Measurements from ENCODE around the gene CFAP99. TPM values are rescaled to one million over a fixed set of nuclear protein-coding genes. Genes with fewer than 3 reads are reported as not detected.

CFAP99 gene
- polyA plus RNA-seq, 1 donor: 0.09 TPM

DNA sequence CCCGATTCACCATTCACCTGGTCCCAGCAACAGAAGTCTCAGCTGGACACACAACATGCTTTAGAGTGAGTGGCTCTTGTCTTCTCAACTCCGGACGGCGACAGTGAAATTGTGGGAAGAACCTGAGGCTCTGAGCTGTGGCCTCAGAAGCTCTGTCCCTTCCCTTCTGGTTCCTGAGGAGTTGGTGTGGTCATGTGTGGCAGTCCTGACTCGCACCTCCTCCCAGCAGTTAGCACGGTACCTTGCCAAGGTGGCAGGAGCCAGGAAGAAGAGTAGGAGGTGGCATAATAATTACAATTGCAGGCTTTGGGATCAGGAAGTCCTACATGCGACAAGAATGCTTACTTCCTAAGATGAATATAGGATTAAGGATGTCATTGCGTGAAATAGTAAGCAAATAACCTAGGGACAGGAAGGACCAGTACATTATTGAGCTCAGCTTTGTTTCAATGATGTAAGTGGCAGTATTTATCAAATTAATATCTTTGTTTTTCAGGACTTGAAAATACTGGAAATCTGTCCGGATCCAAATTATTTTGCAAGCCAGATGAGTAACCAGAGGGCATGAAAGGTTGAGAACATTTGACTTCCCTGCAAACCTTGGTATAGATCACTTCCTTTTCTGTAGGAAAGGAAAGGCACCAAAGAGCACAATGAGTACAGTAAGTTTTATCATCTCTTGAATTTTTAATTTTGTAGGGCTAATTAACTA lies 71.2 kb downstream of the CFAP99 start:
- Histone ChIP-seq H3K4me3 (ENCODE audit: low read length) (no peak overlapping the region), H3K36me3 (ENCODE audit: control insufficient read depth, insufficient read depth, low read length) (peaks cover 35% of the 10 kb centered on the region), H3K27ac (ENCODE audit: low read length) (no peak overlapping the region), H3K4me1 (ENCODE audit: control insufficient read depth, insufficient read depth, low read length) (no peaks in the 10 kb centered on the region), H3K9me3 (ENCODE audit: control insufficient read depth, low read depth, low read length) (no peaks in the 10 kb centered on the region), H3K27me3 (ENCODE audit: control insufficient read depth, insufficient read depth, low read length) (no peaks in the 10 kb centered on the region)
- no peak for DNase-seq
- 100% methylated on average over 2 of the region's 9 CpGs for WGBS (ENCODE audit: insufficient coverage, low lambda C conversion rate)

DNA sequence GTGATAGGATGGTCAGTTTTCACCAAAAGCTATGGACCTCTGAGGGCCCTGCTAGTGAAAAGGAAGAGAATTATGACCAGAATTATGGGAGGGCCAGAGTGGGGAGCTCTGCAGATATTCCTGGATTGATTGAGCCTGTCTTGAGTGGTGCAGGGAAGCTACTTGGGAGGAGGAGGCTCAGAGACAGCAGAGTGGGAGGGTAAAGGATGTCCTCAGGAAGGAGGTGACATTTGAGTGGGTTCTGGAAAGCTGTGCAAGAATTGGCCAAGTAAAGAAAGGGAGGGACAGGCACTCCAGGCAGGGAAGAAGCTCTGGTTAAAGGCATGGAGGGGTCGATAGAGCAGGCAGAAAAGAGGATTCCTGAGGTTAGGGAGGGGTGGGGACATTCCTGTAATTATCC lies 74.2 kb downstream of the CFAP99 start:
- H3K4me1 ChIP-seq (ENCODE audit: control insufficient read depth, insufficient read depth, low read length): no peaks in the 10 kb centered on the region
- DNase-seq: no peak
- H3K27ac ChIP-seq (ENCODE audit: low read length): no peak overlapping the region
- H3K36me3 ChIP-seq (ENCODE audit: control insufficient read depth, insufficient read depth, low read length): peaks cover 53% of the 10 kb centered on the region
- no peaks in the 10 kb centered on the region for H3K27me3 ChIP-seq (ENCODE audit: control insufficient read depth, insufficient read depth, low read length)
- WGBS (ENCODE audit: insufficient coverage, low lambda C conversion rate): no CpG with 5 or more reads among the region's 1 CpG
- H3K4me3 ChIP-seq (ENCODE audit: low read length): no peak overlapping the region
- no peaks in the 10 kb centered on the region for H3K9me3 ChIP-seq (ENCODE audit: control insufficient read depth, low read depth, low read length)

DNA sequence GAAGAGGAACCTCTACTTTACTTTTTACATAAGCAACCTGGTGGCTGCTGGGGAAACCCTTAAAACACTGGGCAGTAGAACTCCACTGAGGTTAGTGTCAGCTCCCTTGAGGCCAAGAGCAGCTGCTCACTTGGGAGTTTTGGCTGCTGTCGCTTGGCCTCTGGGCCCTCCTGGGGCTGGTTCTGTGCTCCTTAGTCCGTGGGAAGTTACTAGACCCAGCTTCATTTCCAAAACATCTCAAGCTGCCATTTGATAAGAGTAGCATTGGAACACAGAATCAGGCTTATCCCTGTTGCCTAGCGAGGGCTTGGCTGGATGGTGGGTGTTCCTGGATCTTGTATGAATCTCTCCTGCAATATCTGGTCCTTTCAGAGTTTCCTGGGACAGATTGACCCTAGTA lies 76.2 kb downstream of the CFAP99 start:
- no peaks in the 10 kb centered on the region for H3K4me1 ChIP-seq (ENCODE audit: control insufficient read depth, insufficient read depth, low read length)
- H3K27ac ChIP-seq (ENCODE audit: low read length): no peak overlapping the region
- H3K36me3 ChIP-seq (ENCODE audit: control insufficient read depth, insufficient read depth, low read length): peaks cover 63% of the 10 kb centered on the region
- H3K9me3 ChIP-seq (ENCODE audit: control insufficient read depth, low read depth, low read length): no peaks in the 10 kb centered on the region
- no CpG with 5 or more reads among the region's 3 CpGs for WGBS (ENCODE audit: insufficient coverage, low lambda C conversion rate)
- H3K4me3 ChIP-seq (ENCODE audit: low read length): no peak overlapping the region
- no peaks in the 10 kb centered on the region for H3K27me3 ChIP-seq (ENCODE audit: control insufficient read depth, insufficient read depth, low read length)
- DNase-seq: no peak

DNA sequence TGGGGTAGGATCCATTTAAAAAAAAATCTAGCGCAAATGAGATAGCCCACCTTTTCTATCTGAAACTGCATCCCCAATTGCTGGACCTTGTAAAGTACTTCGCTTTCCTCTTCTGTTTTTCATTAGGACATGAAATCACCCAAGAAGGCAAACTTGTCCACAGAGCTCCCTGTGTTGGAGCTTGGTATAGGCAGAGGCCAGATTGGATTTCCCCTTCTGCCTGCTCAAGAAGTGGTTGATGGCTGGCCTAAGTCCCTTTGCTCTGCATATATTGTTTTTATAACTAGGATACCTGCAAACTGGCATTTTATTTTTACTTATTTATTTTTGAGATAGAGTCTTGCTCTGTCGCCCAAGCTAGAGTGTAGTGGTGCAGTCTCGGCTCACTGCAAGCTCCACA lies 78.6 kb downstream of the CFAP99 start:
- H3K27ac ChIP-seq (ENCODE audit: low read length): no peak overlapping the region
- WGBS (ENCODE audit: insufficient coverage, low lambda C conversion rate): no CpG with 5 or more reads among the region's 4 CpGs

DNA sequence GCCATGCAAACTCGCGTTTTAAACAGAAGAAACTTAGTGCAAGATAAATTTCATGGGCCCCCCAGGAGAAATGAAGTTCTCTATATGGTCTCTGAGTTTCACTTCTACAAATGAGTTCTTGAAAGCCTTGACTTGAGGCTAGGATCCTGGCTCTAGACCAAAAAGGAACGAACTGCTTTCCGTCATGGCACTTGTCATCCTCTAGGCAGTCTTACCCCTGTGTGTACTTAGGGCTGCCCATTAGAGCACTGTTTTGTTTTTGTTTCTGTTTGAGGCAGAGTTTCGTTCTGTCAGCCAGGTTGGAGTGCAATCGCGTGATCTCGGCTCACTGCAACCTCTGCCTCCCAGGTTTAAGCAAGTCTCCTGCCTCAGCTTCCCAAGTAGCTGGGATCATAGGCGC lies 79.2 kb downstream of the CFAP99 start:
- no peaks in the 10 kb centered on the region for H3K27me3 ChIP-seq (ENCODE audit: control insufficient read depth, insufficient read depth, low read length)
- WGBS (ENCODE audit: insufficient coverage, low lambda C conversion rate): no CpG with 5 or more reads among the region's 9 CpGs
- no peaks in the 10 kb centered on the region for H3K4me1 ChIP-seq (ENCODE audit: control insufficient read depth, insufficient read depth, low read length)
- DNase-seq: no peak
- H3K36me3 ChIP-seq (ENCODE audit: control insufficient read depth, insufficient read depth, low read length): peaks cover 65% of the 10 kb centered on the region
- H3K4me3 ChIP-seq (ENCODE audit: low read length): no peak overlapping the region
- no peak overlapping the region for H3K27ac ChIP-seq (ENCODE audit: low read length)
- no peaks in the 10 kb centered on the region for H3K9me3 ChIP-seq (ENCODE audit: control insufficient read depth, low read depth, low read length)

More for the DNA sequence above, 78.6 kb downstream of the CFAP99 start:
- peaks cover 69% of the 10 kb centered on the region for H3K36me3 ChIP-seq (ENCODE audit: control insufficient read depth, insufficient read depth, low read length)
- no peak overlapping the region for H3K4me3 ChIP-seq (ENCODE audit: low read length)
- DNase-seq: no peak
- H3K9me3 ChIP-seq (ENCODE audit: control insufficient read depth, low read depth, low read length): no peaks in the 10 kb centered on the region
- no peaks in the 10 kb centered on the region for H3K27me3 ChIP-seq (ENCODE audit: control insufficient read depth, insufficient read depth, low read length)
- no peaks in the 10 kb centered on the region for H3K4me1 ChIP-seq (ENCODE audit: control insufficient read depth, insufficient read depth, low read length)

DNA sequence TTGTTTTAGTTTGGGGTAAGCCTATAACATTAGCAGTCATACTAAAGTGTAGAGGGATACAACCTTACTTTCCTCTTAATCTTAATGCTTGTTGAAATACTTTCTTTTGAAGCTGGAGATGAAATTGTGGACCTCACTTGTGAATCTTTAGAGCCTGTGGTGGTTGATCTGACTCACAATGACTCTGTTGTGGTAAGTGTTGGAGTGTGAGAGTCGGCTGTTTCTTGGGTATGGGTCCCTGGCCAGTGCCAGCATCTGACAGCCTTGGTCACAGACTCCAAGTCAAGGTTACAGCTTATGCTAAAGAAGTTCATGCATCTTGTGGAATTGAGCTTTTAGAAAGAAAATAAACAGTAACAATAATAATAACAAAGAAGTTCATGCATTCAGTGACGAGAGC lies 81.8 kb downstream of the CFAP99 start:
- H3K27me3 ChIP-seq (ENCODE audit: control insufficient read depth, insufficient read depth, low read length): no peaks in the 10 kb centered on the region
- no peak for DNase-seq
- no peaks in the 10 kb centered on the region for H3K4me1 ChIP-seq (ENCODE audit: control insufficient read depth, insufficient read depth, low read length)
- no peak overlapping the region for H3K4me3 ChIP-seq (ENCODE audit: low read length)
- H3K36me3 ChIP-seq (ENCODE audit: control insufficient read depth, insufficient read depth, low read length): peaks cover 72% of the 10 kb centered on the region
- H3K9me3 ChIP-seq (ENCODE audit: control insufficient read depth, low read depth, low read length): no peaks in the 10 kb centered on the region
- 86% methylated on average over 1 of the region's 2 CpGs for whole genome bisulfite sequencing (ENCODE audit: insufficient coverage, low lambda C conversion rate)
- H3K27ac ChIP-seq (ENCODE audit: low read length): no peak overlapping the region

DNA sequence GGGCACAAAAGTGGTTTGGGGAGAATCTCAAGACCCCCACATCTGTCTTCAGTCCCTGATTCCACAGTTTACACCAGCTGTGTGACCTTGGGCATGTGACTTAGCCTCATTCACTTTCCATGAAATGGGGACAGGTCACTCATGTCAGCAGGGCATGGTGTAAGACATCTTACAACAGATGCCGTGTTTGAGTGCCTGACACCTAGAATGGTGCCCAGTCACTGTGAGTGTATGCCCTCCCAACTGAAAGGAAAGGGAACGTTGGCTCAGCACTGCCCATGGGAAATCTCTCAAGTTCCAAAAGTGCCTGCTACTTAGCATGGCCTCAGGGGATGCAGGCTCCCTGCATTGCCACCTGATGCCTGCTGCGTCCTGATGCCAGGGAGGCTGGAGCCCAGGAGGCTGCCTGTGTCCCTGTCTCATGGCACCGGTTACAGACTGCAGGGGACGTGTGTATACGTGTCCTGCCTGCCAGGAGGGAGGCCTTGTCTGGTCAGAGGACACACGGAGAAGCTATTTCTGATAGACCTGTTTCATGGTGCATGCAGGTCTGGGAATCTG lies 82.4 kb downstream of the CFAP99 start:
- H3K9me3 ChIP-seq (ENCODE audit: control insufficient read depth, low read depth, low read length): no peaks in the 10 kb centered on the region
- H3K27ac ChIP-seq (ENCODE audit: low read length): no peak overlapping the region
- H3K36me3 ChIP-seq (ENCODE audit: control insufficient read depth, insufficient read depth, low read length): peaks cover 73% of the 10 kb centered on the region
- DNase-seq: no peak
- H3K27me3 ChIP-seq (ENCODE audit: control insufficient read depth, insufficient read depth, low read length): no peaks in the 10 kb centered on the region
- no peaks in the 10 kb centered on the region for H3K4me1 ChIP-seq (ENCODE audit: control insufficient read depth, insufficient read depth, low read length)
- WGBS (ENCODE audit: insufficient coverage, low lambda C conversion rate): no CpG with 5 or more reads among the region's 7 CpGs
- H3K4me3 ChIP-seq (ENCODE audit: low read length): no peak overlapping the region

DNA sequence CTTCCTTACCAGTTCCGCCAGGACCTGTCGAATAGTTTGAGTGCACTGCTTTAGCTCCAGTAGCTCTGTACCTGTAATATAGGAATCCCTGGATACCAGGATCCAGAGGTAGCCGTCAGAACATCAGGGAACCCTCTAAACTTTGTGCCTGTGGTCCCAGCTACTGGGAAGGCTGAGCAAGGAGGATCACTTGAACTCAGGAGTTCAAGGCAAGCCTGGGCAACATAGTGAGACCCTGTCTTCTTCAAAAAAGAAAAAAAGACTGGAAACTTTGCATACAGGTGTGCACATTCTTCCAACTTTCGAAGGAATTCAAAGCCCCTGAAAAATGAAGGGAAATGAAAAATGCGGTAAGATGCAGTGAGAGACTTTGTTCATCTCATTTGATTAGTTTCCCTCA lies 85.1 kb downstream of the CFAP99 start:
- Histone ChIP-seq H3K27me3 (ENCODE audit: control insufficient read depth, insufficient read depth, low read length) (no peaks in the 10 kb centered on the region), H3K27ac (ENCODE audit: low read length) (no peak overlapping the region), H3K4me1 (ENCODE audit: control insufficient read depth, insufficient read depth, low read length) (no peaks in the 10 kb centered on the region), H3K9me3 (ENCODE audit: control insufficient read depth, low read depth, low read length) (no peaks in the 10 kb centered on the region), H3K36me3 (ENCODE audit: control insufficient read depth, insufficient read depth, low read length) (peaks cover 65% of the 10 kb centered on the region), H3K4me3 (ENCODE audit: low read length) (no peak overlapping the region)
- DNase-seq: no peak
- WGBS (ENCODE audit: insufficient coverage, low lambda C conversion rate): 100% methylated on average over 2 of the region's 5 CpGs

DNA sequence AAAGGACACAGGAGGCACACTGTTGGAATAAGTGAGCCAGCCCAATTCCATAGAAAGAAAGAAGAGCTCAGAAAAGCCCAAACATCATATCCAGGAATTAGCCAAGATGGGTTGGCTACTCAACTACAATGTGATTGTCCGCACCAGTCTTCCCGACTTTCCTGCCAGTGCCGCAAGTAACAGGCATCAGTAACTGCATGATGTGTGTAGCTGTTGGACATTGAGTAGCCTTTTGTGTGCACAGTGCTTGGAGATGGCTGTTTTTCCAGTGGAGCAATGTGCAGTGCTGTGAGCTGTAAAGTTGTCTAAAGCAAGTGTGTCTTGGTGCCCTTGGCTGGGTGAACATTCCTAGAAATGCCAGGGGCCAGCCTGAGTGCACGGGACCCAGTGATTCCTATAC lies 88.5 kb downstream of the CFAP99 start:
- Histone ChIP-seq H3K36me3 (ENCODE audit: control insufficient read depth, insufficient read depth, low read length) (peaks cover 61% of the 10 kb centered on the region), H3K9me3 (ENCODE audit: control insufficient read depth, low read depth, low read length) (no peaks in the 10 kb centered on the region), H3K27me3 (ENCODE audit: control insufficient read depth, insufficient read depth, low read length) (no peaks in the 10 kb centered on the region), H3K4me1 (ENCODE audit: control insufficient read depth, insufficient read depth, low read length) (no peaks in the 10 kb centered on the region), H3K27ac (ENCODE audit: low read length) (no peak overlapping the region), H3K4me3 (ENCODE audit: low read length) (no peak overlapping the region)
- no peak for DNase-seq
- no CpG with 5 or more reads among the region's 4 CpGs for WGBS (ENCODE audit: insufficient coverage, low lambda C conversion rate)

DNA sequence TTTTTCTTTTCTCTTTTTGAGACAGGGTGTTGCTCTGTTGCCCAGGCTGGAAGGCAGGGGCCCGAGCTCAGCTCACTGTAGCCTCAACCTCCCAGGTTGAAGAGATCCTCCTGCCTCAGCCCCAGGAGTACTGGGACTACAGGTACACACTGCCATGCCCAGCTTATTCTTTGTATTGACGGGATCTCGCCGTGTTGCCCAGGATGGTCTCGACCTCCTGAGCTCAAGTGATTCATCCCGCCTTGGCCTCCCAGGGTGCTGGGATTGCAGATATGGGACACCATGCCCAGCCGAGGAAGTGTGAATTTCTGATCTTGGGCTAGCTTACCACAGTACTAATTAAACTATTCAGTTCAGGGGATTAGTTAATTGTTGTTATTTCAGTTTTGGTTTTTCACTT lies 89.1 kb downstream of the CFAP99 start:
- Histone ChIP-seq H3K36me3 (ENCODE audit: control insufficient read depth, insufficient read depth, low read length) (peaks cover 65% of the 10 kb centered on the region), H3K4me1 (ENCODE audit: control insufficient read depth, insufficient read depth, low read length) (no peaks in the 10 kb centered on the region), H3K27ac (ENCODE audit: low read length) (no peak overlapping the region), H3K9me3 (ENCODE audit: control insufficient read depth, low read depth, low read length) (no peaks in the 10 kb centered on the region), H3K4me3 (ENCODE audit: low read length) (no peak overlapping the region), H3K27me3 (ENCODE audit: control insufficient read depth, insufficient read depth, low read length) (no peaks in the 10 kb centered on the region)
- DNase-seq: no peak
- WGBS (ENCODE audit: insufficient coverage, low lambda C conversion rate): no CpG with 5 or more reads among the region's 7 CpGs
